Peyer's patch (tissue), 4 donors: ENCODE data around the gene SCN9A. TPM values are rescaled to one million over a fixed set of nuclear protein-coding genes. Genes with fewer than 3 reads are reported as not detected.

ENCODE experiments used
- DNase-seq, 3 donors: peaks; one replicate each; pipeline ENCODE4 v3.0.0-alpha.2; 2017 to 2019
- H3K27ac ChIP-seq, 4 donors: fragments of 200-600 bp; sonication (generic); one replicate each; pipeline ENCODE4 v1.5.1; 2016 to 2019
- H3K27me3 ChIP-seq, 2 donors: fragments of 200-600 bp; sonication (generic); one replicate each; pipeline ENCODE4 v1.5.1; 2019
- H3K36me3 ChIP-seq, 3 donors: fragments of 200-600 bp; sonication (generic); one replicate each; pipeline ENCODE4 v1.5.1; 2016 to 2019
- H3K4me1 ChIP-seq, 4 donors: fragments of 200-600 bp; sonication (generic); one replicate each; pipeline ENCODE4 v1.5.1; 2016 to 2019
- H3K4me3 ChIP-seq, 4 donors: fragments of 200-600 bp; sonication (generic); 1 replicate in 3 of 4; 2 replicates in 1 of 4; pipeline ENCODE4 v1.5.1; 2016 to 2019; ENCODE audit warnings: mild to moderate bottlenecking in 1 of 4
- H3K9me3 ChIP-seq, 4 donors: fragments of 200-600 bp; sonication (generic); one replicate each; pipeline ENCODE4 v1.5.1; 2016 to 2019; ENCODE audit warnings: mild to moderate bottlenecking in 1 of 4
- POLR2A ChIP-seq, 2 donors: fragments of 450-650 bp; IDR thresholded peaks; one replicate each; pipeline ENCODE4 v1.5.1; 2017; ENCODE audit warnings: antibody characterized with exemption in 2 of 2, mild to moderate bottlenecking in 2 of 2, moderate library complexity in 2 of 2
- total RNA-seq, 4 donors: library from RNA; depleted of rRNA; stranded (reverse); fragments of >200 nt; gene quantifications; one replicate each; pipeline ENCODE4 v1.1.0, GENCODE V29; 2016
- TF ChIP-seq, protein P1 (sequence below), 6 experiments: fragments of 450-650 bp in 4 of 6; fragments of 200-600 bp in 2 of 6; sonication (generic) in 1 of 6; IDR thresholded peaks; one replicate each; pipeline ENCODE4 v1.5.1; 2017 to 2019; ENCODE audit warnings: antibody characterized with exemption in 6 of 6, mild to moderate bottlenecking in 3 of 6, moderate library complexity in 1 of 6

The SCN9A gene
- total RNA-seq, 4 donors from 2014 or later, result 7.5 to 19.8 (median 8.7) TPM

DNA sequence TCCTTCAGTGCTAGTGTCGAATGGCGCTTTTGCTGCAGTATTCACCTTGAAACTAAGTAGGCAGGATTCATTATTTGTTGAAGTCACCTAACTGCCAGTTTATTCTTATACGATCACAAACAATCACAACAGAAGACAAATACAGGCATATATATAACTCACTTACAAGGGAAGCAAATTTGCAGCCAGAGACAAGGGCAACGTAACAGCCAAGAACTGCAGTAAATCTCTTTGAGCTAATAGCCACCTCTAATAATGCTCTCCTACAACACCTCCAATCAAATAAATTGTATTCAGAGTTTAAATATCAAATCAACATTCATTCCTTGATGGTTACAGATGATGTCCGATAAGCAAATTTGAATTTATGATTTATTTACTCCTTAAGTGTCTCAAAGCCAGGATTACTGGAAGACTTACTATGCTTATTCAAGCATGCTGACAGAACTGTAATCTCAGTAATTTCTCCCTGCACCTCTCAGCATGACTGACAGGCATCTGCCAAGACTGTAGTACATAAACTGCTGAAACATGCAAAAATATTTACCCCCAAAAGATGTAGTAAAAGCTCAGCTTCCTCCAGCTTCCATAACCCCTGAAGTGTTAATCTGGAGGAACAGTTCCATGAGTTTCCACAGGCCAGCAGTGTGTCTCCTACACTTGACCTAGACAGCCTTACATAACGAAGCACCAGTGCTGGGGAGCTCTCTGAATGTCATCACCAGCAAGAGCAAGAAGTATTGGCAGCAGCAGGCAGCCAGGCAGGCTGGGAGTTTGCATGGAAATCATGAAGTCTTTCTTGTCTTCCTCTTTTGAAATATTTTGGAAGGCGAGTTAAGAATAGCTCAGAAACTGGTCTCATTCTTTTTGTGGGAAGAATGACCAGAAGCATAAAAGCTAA is 227.0 kb downstream of the SCN9A start:
- Histone ChIP-seq H3K27me3 (no peaks in the 10 kb centered on the region), H3K36me3 (no peaks in the 10 kb centered on the region), H3K4me3 (no peak overlapping the region), H3K9me3 (no peaks in the 10 kb centered on the region), H3K27ac (no peak overlapping the region), H3K4me1 (no peaks in the 10 kb centered on the region)
- TF ChIP-seq POLR2A (IDR thresholded peaks at IDR 0.05), result no peak
- TF ChIP-seq, protein P1, sequence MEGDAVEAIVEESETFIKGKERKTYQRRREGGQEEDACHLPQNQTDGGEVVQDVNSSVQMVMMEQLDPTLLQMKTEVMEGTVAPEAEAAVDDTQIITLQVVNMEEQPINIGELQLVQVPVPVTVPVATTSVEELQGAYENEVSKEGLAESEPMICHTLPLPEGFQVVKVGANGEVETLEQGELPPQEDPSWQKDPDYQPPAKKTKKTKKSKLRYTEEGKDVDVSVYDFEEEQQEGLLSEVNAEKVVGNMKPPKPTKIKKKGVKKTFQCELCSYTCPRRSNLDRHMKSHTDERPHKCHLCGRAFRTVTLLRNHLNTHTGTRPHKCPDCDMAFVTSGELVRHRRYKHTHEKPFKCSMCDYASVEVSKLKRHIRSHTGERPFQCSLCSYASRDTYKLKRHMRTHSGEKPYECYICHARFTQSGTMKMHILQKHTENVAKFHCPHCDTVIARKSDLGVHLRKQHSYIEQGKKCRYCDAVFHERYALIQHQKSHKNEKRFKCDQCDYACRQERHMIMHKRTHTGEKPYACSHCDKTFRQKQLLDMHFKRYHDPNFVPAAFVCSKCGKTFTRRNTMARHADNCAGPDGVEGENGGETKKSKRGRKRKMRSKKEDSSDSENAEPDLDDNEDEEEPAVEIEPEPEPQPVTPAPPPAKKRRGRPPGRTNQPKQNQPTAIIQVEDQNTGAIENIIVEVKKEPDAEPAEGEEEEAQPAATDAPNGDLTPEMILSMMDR (IDR thresholded peaks at IDR 0.05), result no peak
- DNase-seq, result no peak

DNA sequence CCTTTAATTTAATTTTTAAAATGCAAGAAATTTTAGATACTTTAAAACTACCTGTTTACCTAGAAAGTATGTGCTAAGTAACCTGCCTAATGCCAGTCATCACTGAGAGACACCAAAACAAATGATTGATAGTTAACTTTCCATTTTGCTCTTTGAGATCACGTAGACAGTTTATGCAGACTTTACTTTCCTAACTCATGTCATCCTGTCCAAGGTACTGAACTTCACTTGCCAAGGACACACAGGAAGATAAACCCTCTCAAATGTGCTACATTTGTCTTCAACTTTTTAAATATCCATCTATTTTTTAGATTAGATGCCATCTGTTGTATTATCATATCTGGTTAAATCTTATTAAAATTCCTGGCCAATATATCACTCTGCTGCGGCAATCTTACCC is 227.9 kb downstream of the SCN9A start:
- Histone ChIP-seq H3K36me3 (no peaks in the 10 kb centered on the region), H3K9me3 (no peaks in the 10 kb centered on the region), H3K4me1 (no peaks in the 10 kb centered on the region), H3K27ac (no peak overlapping the region), H3K4me3 (no peak overlapping the region), H3K27me3 (no peaks in the 10 kb centered on the region)
- TF ChIP-seq, protein P1 (IDR thresholded peaks at IDR 0.05), result no peak
- TF ChIP-seq POLR2A (IDR thresholded peaks at IDR 0.05), result no peak
- DNase-seq, result no peak

Other genes starting within 250 kb of the SCN9A start
- not detected for gene SCN1A, start 247.9 kb downstream of the SCN9A start, total RNA-seq
- gene SCN7A, start 118.3 kb upstream of the SCN9A start, total RNA-seq, result 1 to 10 TPM; 2.8 to 5.0 (median 3.2) TPM